HEK293 (cell line): ENCODE results near the gene CCDC88C.

Source experiments
- CTCF ChIA-PET: fragments of 350-600 bp; formaldehyde crosslinking; extraction: SDS; loops from one replicate; lab custom pipeline; 2021; ENCODE audit warnings: antibody characterized with exemption; lab: Yijun Ruan, JAX
- POLR2A ChIA-PET: fragments of 300-600 bp; formaldehyde crosslinking; extraction: SDS; loops from one replicate; lab custom pipeline; 2020; ENCODE audit warnings: antibody characterized with exemption, inconsistent platforms; lab: Yijun Ruan, JAX
- H3K27ac ChIP-seq: fragments of 200-500 bp; sonication (Bioruptor generic); 2 replicates; pipeline ENCODE4 v1.5.1; 2014; ENCODE audit warnings: low read depth, low read length, control low read depth, inconsistent platforms; ENCODE audit errors: extremely low read depth
- H3K36me3 ChIP-seq, 2 experiments: fragments of 200-500 bp in 1 of 2; sonication (Bioruptor generic) in 1 of 2; 1 replicate in 1 of 2; 2 replicates in 1 of 2; pipeline ENCODE4 v1.5.1; 2014 to 2017; ENCODE audit warnings: inconsistent platforms in 2 of 2, low read length in 2 of 2; ENCODE audit not compliant: control insufficient read depth in 2 of 2, insufficient read depth in 1 of 2
- H3K4me1 ChIP-seq: fragments of 200-500 bp; sonication (Bioruptor generic); 2 replicates; pipeline ENCODE4 v1.5.1; 2014; ENCODE audit warnings: mild to moderate bottlenecking, low read length, inconsistent platforms; ENCODE audit not compliant: control insufficient read depth, insufficient read depth
- H3K4me3 ChIP-seq: 2 replicates; pipeline ENCODE4 v1.5.1; 2011; ENCODE audit warnings: low read depth, mild to moderate bottlenecking, control low read depth, low read length, moderate library complexity
- H3K9me3 ChIP-seq: fragments of 200-500 bp; sonication (Bioruptor generic); 2 replicates; pipeline ENCODE4 v1.5.1; 2014; ENCODE audit warnings: low read depth, low read length, inconsistent platforms; ENCODE audit not compliant: control insufficient read depth, insufficient read depth
- EGR2 ChIP-seq: fragments of 450-650 bp; formaldehyde crosslinking; IDR thresholded peaks from 2 replicates; pipeline ENCODE4 v1.5.1; 2016; ENCODE audit warnings: low read depth, missing biosample characterization, missing genetic modification characterization
- KLF10 ChIP-seq: fragments of 450-650 bp; IDR thresholded peaks from 2 replicates; pipeline ENCODE4 v1.5.1; 2018; ENCODE audit warnings: missing biosample characterization, mild to moderate bottlenecking, missing genetic modification characterization
- PBX3 ChIP-seq: sonication (generic); formaldehyde crosslinking; IDR thresholded peaks from 2 replicates; pipeline ENCODE4 v1.8.1; 2022; ENCODE audit warnings: mild to moderate bottlenecking, moderate library complexity, missing genetic modification reagents
- ZBTB21 ChIP-seq: fragments of 450-650 bp; formaldehyde crosslinking; IDR thresholded peaks from 2 replicates; pipeline ENCODE4 v1.5.1; 2017; ENCODE audit warnings: missing biosample characterization, missing genetic modification characterization
- ZFHX2 ChIP-seq: fragments of 450-650 bp; formaldehyde crosslinking; conservative IDR thresholded peaks from 2 replicates; pipeline ENCODE4 v1.5.1; 2016; ENCODE audit warnings: missing biosample characterization, missing genetic modification characterization
- ZFP41 ChIP-seq: fragments of 450-650 bp; formaldehyde crosslinking; IDR thresholded peaks from 2 replicates; pipeline ENCODE4 v1.5.1; 2016; ENCODE audit warnings: missing biosample characterization, missing genetic modification characterization, borderline replicate concordance
- ZNF132 ChIP-seq: fragments of 450-650 bp; formaldehyde crosslinking; IDR thresholded peaks from 2 replicates; pipeline ENCODE4 v1.5.1; 2017; ENCODE audit warnings: missing biosample characterization, missing genetic modification characterization, borderline replicate concordance
- ZNF280D ChIP-seq: fragments of 450-650 bp; formaldehyde crosslinking; IDR thresholded peaks from 2 replicates; pipeline ENCODE4 v1.5.1; 2016; ENCODE audit warnings: missing biosample characterization, missing genetic modification characterization
- ZNF571 ChIP-seq: fragments of 450-650 bp; formaldehyde crosslinking; IDR thresholded peaks from 2 replicates; pipeline ENCODE4 v1.5.0; 2017; ENCODE audit warnings: missing biosample characterization, missing genetic modification characterization
- ZNF600 ChIP-seq: fragments of 450-650 bp; formaldehyde crosslinking; IDR thresholded peaks from 2 replicates; pipeline ENCODE4 v1.5.1; 2016; ENCODE audit warnings: missing biosample characterization, missing genetic modification characterization
- ZNF701 ChIP-seq: fragments of 450-650 bp; formaldehyde crosslinking; IDR thresholded peaks from 2 replicates; pipeline ENCODE4 v1.5.1; 2016; ENCODE audit warnings: missing biosample characterization, missing genetic modification characterization
- ZNF76 ChIP-seq: fragments of 450-650 bp; formaldehyde crosslinking; IDR thresholded peaks from 2 replicates; pipeline ENCODE4; 2016; ENCODE audit warnings: low read depth, missing biosample characterization, missing genetic modification characterization, borderline replicate concordance
- ZNF792 ChIP-seq: fragments of 450-650 bp; formaldehyde crosslinking; IDR thresholded peaks from 2 replicates; pipeline ENCODE4 v1.5.1; 2016; ENCODE audit warnings: missing biosample characterization, missing genetic modification characterization

The CCDC88C gene

GRCh38 chr14:91332986-91333649 lies 84.5 kb downstream of the CCDC88C start:
- Histone ChIP-seq H3K4me1 (no peaks in the 10 kb centered on the region), H3K9me3 (no peaks in the 10 kb centered on the region), H3K4me3 (no peak overlapping the region), H3K36me3 (peaks cover 0 to 12% of the 10 kb centered on the region in 2 experiments; a peak in 1 of 3 replicates), H3K27ac (no peak overlapping the region)
- POLR2A ChIA-PET, result no interaction called here
- TF ChIP-seq ZNF280D (tag by site-specific recombination) (no peak), ZNF132 (tag by site-specific recombination) (no peak), PBX3 (CRISPR knock-in tag) (no peak), KLF10 (tag by site-specific recombination) (no peak), ZNF571 (tag by site-specific recombination) (no peak), ZNF701 (tag by site-specific recombination) (no peak), ZBTB21 (tag by site-specific recombination) (no peak)
- TF ChIP-seq, all 188 proteins: peak for 0
- CTCF ChIA-PET, result interaction anchor here (2.8 kb wide), 1 partner anchor 10 kb away, joined by 13 read pairs; no protein-coding TSS in a partner anchor

- CTCF ChIA-PET, result interaction anchor here (2.8 kb wide), 1 partner anchor 9 kb away, joined by 13 read pairs; no protein-coding TSS in a partner anchor
- POLR2A ChIA-PET, result no interaction called here
- Histone ChIP-seq H3K4me1 (no peaks in the 10 kb centered on the region), H3K9me3 (no peaks in the 10 kb centered on the region), H3K27ac (no peak overlapping the region), H3K36me3 (peaks cover 0 to 5% of the 10 kb centered on the region in 2 experiments; a peak in 1 of 3 replicates), H3K4me3 (no peak overlapping the region)
- TF ChIP-seq ZFHX2 (tag by site-specific recombination), result peak; percentile 74
- TF ChIP-seq ZNF76, result no peak
- peak; percentile 64 for TF ChIP-seq EGR2
Observed at GRCh38 chr14:91332171-91332985, 85.2 kb downstream of the CCDC88C start.

GRCh38 chr14:91331721-91332120 lies 85.9 kb downstream of the CCDC88C start:
- no peaks in the 10 kb centered on the region for H3K4me1 ChIP-seq
- POLR2A ChIA-PET, result no interaction called here
- H3K4me3 ChIP-seq, result no peak overlapping the region
- H3K9me3 ChIP-seq, result no peaks in the 10 kb centered on the region
- H3K36me3 ChIP-seq, result peaks cover 0 to 5% of the 10 kb centered on the region in 2 experiments; a peak in 1 of 3 replicates
- TF ChIP-seq ZNF701 (tag by site-specific recombination), result no peak
- no peak for TF ChIP-seq ZFP41 (tag by site-specific recombination)
- TF ChIP-seq ZNF600 (tag by site-specific recombination), result no peak
- TF ChIP-seq ZNF792 (tag by site-specific recombination), result no peak
- CTCF ChIA-PET, result interaction anchor here (2.8 kb wide), 1 partner anchor 9 kb away, joined by 13 read pairs; no protein-coding TSS in a partner anchor
- H3K27ac ChIP-seq, result no peak overlapping the region
